IPS-NIHi11 (cell line): ENCODE data around the gene CAPN15.

Experiments used
- DNase-seq: peaks from one replicate; pipeline ENCODE4 v3.0.0; 2012; ENCODE audit warnings: mixed read lengths, low spot score

The CAPN15 gene

DNA sequence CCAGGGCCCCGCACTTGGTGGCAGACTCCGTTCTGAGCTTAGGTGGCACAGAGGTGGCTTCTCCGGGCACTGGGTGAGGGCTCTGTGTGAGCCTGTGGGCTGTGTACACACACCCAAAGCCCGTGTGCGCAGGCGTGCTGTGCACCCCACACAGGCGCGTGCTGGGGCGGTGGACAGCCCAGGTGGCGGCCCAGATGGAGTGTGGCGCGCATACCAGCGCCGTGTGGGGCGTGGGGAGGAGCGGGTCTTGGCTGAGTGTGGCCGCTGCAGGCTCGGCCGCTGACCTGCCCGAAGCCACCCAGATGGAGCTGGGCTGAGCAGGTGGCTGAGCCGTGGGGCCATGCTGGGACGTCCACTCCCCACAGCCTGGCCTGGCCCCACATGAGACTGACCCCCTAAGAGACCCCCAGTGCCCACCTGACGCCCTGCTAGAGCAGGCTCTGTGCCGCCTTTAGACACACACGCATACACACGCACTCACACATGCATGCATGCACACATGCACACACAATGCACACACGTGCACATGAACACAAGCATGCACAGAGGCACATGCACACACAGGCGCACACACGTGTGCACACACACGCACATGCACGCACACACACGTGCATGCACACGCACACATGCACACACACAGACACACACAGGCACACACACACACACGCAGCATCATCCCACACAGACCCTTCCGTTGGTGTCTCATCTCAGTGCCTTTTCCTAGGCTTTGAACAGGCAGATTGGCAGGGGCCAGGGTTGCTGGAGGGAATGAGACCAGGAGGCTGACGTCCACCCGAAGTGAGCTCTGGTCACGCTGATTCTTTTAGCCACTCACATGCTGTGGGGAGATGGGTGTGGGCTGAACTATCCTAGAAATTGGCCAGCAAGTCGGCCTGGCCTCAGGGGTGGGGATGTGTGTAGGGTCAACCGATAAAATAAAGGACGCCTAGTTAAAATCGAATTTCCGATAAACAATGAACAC, 34.7 kb downstream of the CAPN15 start:
- DNase-seq = no peak

DNA sequence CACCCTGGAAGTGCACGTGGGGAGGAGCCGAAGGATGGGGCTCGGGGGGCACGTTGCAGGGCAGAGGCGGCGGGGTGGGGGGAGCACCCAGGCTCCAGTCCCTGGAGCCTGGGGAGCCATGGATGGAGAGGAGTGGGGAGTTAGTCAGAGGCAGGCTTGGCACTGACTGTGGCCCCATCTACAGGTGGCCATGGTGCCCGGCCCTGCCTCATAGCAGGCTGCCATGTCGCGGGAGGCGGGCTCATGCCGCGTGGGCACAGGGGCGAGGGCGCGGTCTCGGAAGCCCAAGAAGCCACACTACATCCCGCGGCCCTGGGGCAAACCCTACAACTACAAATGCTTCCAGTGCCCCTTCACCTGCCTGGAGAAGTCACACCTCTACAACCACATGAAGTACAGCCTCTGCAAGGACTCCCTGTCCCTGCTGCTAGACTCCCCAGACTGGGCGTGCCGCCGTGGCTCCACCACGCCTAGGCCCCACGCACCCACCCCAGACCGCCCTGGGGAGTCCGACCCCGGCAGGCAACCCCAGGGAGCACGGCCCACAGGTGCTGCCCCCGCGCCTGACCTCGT, 35.6 kb downstream of the CAPN15 start:
- no peak for DNase-seq

GRCh38 chr16:564690-565418, 37.3 kb downstream of the CAPN15 start:
- no peak for DNase-seq

GRCh38 chr16:565419-566330, 38.2 kb downstream of the CAPN15 start:
- no peak for DNase-seq

- peak; percentile 88 for DNase-seq
Observed at GRCh38 chr16:566475-567372, 39.2 kb downstream of the CAPN15 start, which contains the start of gene NHLRC4. Gene NHLRC4, plus strand, starts transcription at chr16:567005. Its CDS starts 1,043 bp downstream, at chr16:568048.

GRCh38 chr16:567373-568256, 40.1 kb downstream of the CAPN15 start:
- no peak for DNase-seq

DNA sequence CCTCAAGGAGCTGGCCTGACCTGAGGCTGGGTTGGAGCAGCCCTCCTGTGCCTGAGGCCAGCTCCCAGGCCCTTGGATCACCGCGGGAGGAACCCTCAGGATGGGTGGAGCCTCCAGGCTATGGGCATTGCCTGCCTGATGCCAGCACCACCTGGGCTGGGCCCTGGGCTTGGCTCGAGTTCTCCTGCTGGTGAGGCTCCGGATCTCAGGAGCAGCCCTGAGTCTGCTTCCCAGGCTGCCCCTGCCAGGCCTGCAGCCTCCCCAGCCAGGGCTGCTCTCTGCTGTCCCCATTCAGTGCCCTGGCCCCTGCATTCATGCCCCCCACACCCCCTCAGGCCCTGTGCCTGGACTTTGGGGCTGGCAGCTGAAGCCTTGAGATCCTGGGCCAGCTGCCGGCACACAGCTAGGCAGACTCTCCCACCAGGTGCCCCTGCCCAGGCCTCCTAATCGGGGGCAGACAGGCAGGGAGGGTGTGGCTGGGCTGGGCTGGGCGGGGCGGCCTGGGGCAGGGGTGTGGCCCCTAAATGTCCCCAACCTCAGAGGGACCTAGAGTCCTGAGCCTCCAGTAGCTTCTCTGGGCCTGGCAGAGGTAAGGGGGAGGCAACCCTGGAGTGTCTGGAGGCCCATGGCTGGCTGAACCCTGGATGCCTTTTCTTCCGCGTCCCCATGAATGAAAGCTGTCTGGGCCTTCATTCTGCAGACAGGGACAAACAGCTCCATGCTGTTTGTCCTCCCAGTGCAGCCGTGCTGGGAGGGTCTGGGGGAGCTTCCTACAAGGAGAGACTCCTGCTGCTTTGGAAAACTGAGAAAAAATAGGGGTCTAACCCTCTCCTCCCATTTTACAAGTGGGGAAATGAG, 41.1 kb downstream of the CAPN15 start:
- no peak for DNase-seq

- peak; percentile 95 for DNase-seq
Observed at GRCh38 chr16:569445-570254, 42.1 kb downstream of the CAPN15 start, which contains the start of gene PIGQ. Gene PIGQ, plus strand, starts transcription at chr16:569968. Its CDS starts 4,107 bp downstream, at chr16:574075.

- no peak for DNase-seq
Observed at GRCh38 chr16:572865-573650, 45.5 kb downstream of the CAPN15 start.

- no peak for DNase-seq
Observed at GRCh38 chr16:574021-574760, 46.7 kb downstream of the CAPN15 start.

DNA sequence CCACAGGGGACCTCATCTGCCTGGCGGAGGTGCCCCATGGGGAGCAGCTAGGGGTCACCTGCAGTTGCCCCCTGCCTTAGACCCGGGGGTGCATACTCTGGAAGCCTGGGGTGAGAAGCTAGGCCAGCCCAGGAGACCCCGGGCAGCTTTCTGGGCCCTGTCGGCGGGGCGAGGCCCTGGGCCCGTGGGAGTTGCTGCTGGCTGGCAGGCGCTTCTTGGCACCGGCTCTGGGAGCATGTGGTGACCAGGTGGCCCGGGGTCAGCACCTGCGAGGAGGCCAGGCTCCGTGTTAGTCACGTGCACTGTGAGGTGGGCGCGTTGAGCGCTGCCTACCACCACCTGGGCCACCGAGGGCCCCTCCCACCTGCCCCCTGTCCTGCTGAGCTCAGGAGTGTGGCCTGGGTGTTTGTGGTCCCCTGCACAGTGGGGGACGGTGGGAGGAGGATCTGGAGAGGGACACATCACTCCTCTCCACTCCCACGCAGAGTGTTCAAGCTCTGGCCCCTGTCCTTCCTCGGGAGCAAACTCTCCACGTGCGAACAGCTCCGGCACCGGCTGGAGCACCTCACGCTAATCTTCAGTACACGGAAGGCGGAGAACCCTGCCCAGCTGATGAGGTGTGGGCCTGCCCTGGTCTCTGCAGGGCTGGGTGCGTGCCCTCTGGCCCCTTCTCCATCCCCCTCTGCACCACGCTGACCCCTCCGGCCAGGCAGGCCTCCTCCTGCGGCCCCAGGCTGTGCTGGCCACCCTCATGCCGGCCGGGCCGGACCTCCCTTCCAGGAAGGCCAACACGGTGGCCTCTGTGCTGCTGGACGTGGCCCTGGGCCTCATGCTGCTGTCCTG, 48.1 kb downstream of the CAPN15 start:
- DNase-seq = no peak

- no peak for DNase-seq
Observed at GRCh38 chr16:576197-576822, 48.8 kb downstream of the CAPN15 start.

GRCh38 chr16:576823-577201, 49.3 kb downstream of the CAPN15 start:
- peak; percentile 75 for DNase-seq

GRCh38 chr16:577796-578195, 50.3 kb downstream of the CAPN15 start:
- DNase-seq = no peak
